Neutrophil (primary cell): ENCODE results near the gene WSCD1.

ENCODE experiments used
- H3K27ac ChIP-seq: fragments of 200-600 bp; sonication (generic); 2 replicates; pipeline ENCODE4 v1.5.1; 2016; ENCODE audit warnings: mild to moderate bottlenecking, moderate library complexity
- H3K27me3 ChIP-seq: fragments of 200-600 bp; sonication (generic); 2 replicates; pipeline ENCODE4 v1.6.0; 2016; ENCODE audit warnings: mild to moderate bottlenecking
- H3K36me3 ChIP-seq: fragments of 200-600 bp; sonication (generic); 2 replicates; pipeline ENCODE4 v1.5.1; 2017
- H3K4me1 ChIP-seq, 2 experiments: fragments of 200-600 bp in 1 of 2; sonication (generic) in 1 of 2; 1 replicate in 1 of 2; 2 replicates in 1 of 2; pipeline versions ENCODE4 v1.5.1 to v1.6.1; 2013 to 2016; ENCODE audit warnings: low read depth in 1 of 2, low read length in 1 of 2, mild to moderate bottlenecking in 1 of 2, moderate library complexity in 1 of 2; ENCODE audit not compliant: control insufficient read depth in 1 of 2, insufficient read depth in 1 of 2
- H3K4me3 ChIP-seq, 2 experiments: fragments of 200-600 bp in 1 of 2; sonication (generic) in 1 of 2; 1 replicate in 1 of 2; 2 replicates in 1 of 2; pipeline ENCODE4 v1.5.1; 2013 to 2016; ENCODE audit warnings: low read depth in 1 of 2, low read length in 1 of 2, mild to moderate bottlenecking in 1 of 2, moderate library complexity in 1 of 2
- H3K9me3 ChIP-seq: fragments of 200-600 bp; sonication (generic); 2 replicates; pipeline ENCODE4 v1.5.1; 2016
- CTCF ChIP-seq: fragments of 200-600 bp; sonication (generic); IDR thresholded peaks from 2 replicates; pipeline ENCODE4 v1.5.1; 2016; ENCODE audit warnings: antibody characterized with exemption

WSCD1 gene

GRCh38 chr17:6059406-6059805 lies 10.8 kb upstream of the WSCD1 start:
- H3K27me3 ChIP-seq = peaks cover 10% of the 10 kb centered on the region
- no peak for TF ChIP-seq CTCF
- H3K4me1 ChIP-seq = no peaks in the 10 kb centered on the region
- no peaks in the 10 kb centered on the region for H3K9me3 ChIP-seq
- H3K4me3 ChIP-seq = no peak overlapping the region
- no peaks in the 10 kb centered on the region for H3K36me3 ChIP-seq
- H3K27ac ChIP-seq = no peak overlapping the region

- Histone ChIP-seq H3K36me3 (no peaks in the 10 kb centered on the region), H3K27me3 (peaks cover 19% of the 10 kb centered on the region), H3K4me1 (no peaks in the 10 kb centered on the region), H3K9me3 (no peaks in the 10 kb centered on the region), H3K4me3 (no peak overlapping the region), H3K27ac (no peak overlapping the region)
- TF ChIP-seq CTCF = no peak
Observed at GRCh38 chr17:6061290-6061689, 8.9 kb upstream of the WSCD1 start.

- Histone ChIP-seq H3K27ac (no peak overlapping the region), H3K9me3 (no peaks in the 10 kb centered on the region), H3K36me3 (no peaks in the 10 kb centered on the region), H3K27me3 (peaks cover 55% of the 10 kb centered on the region), H3K4me3 (no peak overlapping the region), H3K4me1 (no peaks in the 10 kb centered on the region)
- TF ChIP-seq CTCF = no peak
Observed at GRCh38 chr17:6064868-6065267, 5.3 kb upstream of the WSCD1 start.

GRCh38 chr17:6065351-6065750 lies 4.8 kb upstream of the WSCD1 start:
- Histone ChIP-seq H3K4me1 (no peaks in the 10 kb centered on the region), H3K36me3 (no peaks in the 10 kb centered on the region), H3K9me3 (no peaks in the 10 kb centered on the region), H3K27ac (no peak overlapping the region), H3K4me3 (no peak overlapping the region), H3K27me3 (peaks cover 58% of the 10 kb centered on the region)
- TF ChIP-seq CTCF = no peak

- Histone ChIP-seq H3K27me3 (peaks cover 67% of the 10 kb centered on the region), H3K9me3 (no peaks in the 10 kb centered on the region), H3K4me3 (no peak overlapping the region), H3K27ac (no peak overlapping the region), H3K36me3 (no peaks in the 10 kb centered on the region), H3K4me1 (no peaks in the 10 kb centered on the region)
- no peak for TF ChIP-seq CTCF
Observed at GRCh38 chr17:6066183-6066948, 3.8 kb upstream of the WSCD1 start.
